Liver (tissue), 3 donors: ENCODE data around the gene CGB3.

Experiments used
- ATF3 ChIP-seq: IDR thresholded peaks from 2 replicates; pipeline ENCODE4 v1.6.1; 2016; ENCODE audit warnings: antibody characterized with exemption
- CTCF ChIP-seq: fragments of 150-350 bp; IDR thresholded peaks from 2 replicates; pipeline ENCODE4 v1.5.1; 2017; ENCODE audit warnings: improper control_type of control experiment, low read depth, low read length; ENCODE audit not compliant: missing input control
- EGR1 ChIP-seq, 2 donors: IDR thresholded peaks; 2 replicates each; pipeline ENCODE4 v1.6.1; 2016 to 2018; ENCODE audit warnings: antibody characterized with exemption in 2 of 2, low read depth in 2 of 2
- GABPA ChIP-seq, 2 donors: IDR thresholded peaks in 1 of 2; conservative IDR thresholded peaks in 1 of 2; 2 replicates each; pipeline ENCODE4 v1.6.1; 2016; ENCODE audit warnings: antibody characterized with exemption in 2 of 2, mild to moderate bottlenecking in 1 of 2, moderate library complexity in 1 of 2
- HNF4G ChIP-seq: IDR thresholded peaks from 2 replicates; pipeline ENCODE4 v1.6.1; 2016; ENCODE audit warnings: antibody characterized with exemption
- JUND ChIP-seq, 2 donors: IDR thresholded peaks; 2 replicates each; pipeline ENCODE4 v1.6.1; 2016; ENCODE audit warnings: antibody characterized with exemption in 2 of 2
- MAX ChIP-seq: IDR thresholded peaks from 2 replicates; pipeline ENCODE4 v1.6.1; 2016; ENCODE audit warnings: antibody characterized with exemption
- NR2F2 ChIP-seq: IDR thresholded peaks from 2 replicates; pipeline ENCODE4 v1.6.1; 2016; ENCODE audit warnings: antibody characterized with exemption
- RAD21 ChIP-seq, 2 donors: IDR thresholded peaks; 2 replicates each; pipeline ENCODE4 v1.6.1; 2016; ENCODE audit warnings: antibody characterized with exemption in 2 of 2, mild to moderate bottlenecking in 2 of 2
- REST ChIP-seq: IDR thresholded peaks from 2 replicates; pipeline ENCODE4 v1.6.1; 2016; ENCODE audit warnings: antibody characterized with exemption, mild to moderate bottlenecking
- SP1 ChIP-seq: IDR thresholded peaks from 2 replicates; pipeline ENCODE4 v1.6.1; 2018; ENCODE audit warnings: antibody characterized with exemption, mild to moderate bottlenecking
- TAF1 ChIP-seq: conservative IDR thresholded peaks from 2 replicates; pipeline ENCODE4 v1.6.1; 2016; ENCODE audit warnings: antibody characterized with exemption, mild to moderate bottlenecking
- ZBTB33 ChIP-seq: IDR thresholded peaks from 2 replicates; pipeline ENCODE4 v1.6.1; 2016; ENCODE audit warnings: antibody characterized with exemption
- donor health status: healthy.
- donor health status: healthy.

GRCh38 chr19:49009828-49010227, 14.3 kb downstream of the CGB3 start:
- TF ChIP-seq CTCF (no peak), TAF1 (no peak), SP1 (no peak), REST (no peak), RAD21 (IDR thresholded peaks at IDR 0.05) (no peak), EGR1 (IDR thresholded peaks at IDR 0.05; ENCODE audit: low read depth in 2 of 2) (no peak), MAX (no peak), NR2F2 (no peak), JUND (IDR thresholded peaks at IDR 0.05) (no peak), ATF3 (no peak), HNF4G (no peak), ZBTB33 (no peak), GABPA (IDR thresholded peaks at IDR 0.05 in 1 of 2, conservative IDR thresholded peaks at IDR 0.05 in 1 of 2) (no peak)
